Gastroesophageal sphincter (tissue), 4 donors: ENCODE measurements around the gene ENTPD3. TPM values are rescaled to one million over a fixed set of nuclear protein-coding genes. Genes with fewer than 3 reads are reported as not detected.

Experiments used
- ATAC-seq: fragments of 150-250 bp; one replicate; pipeline ENCODE4 v1.9.1; 2016; ENCODE audit warnings: mild to moderate bottlenecking, moderate library complexity
- H3K27ac ChIP-seq, 4 donors: fragments of 200-600 bp; sonication (generic) in 3 of 4; 1 replicate in 3 of 4; 2 replicates in 1 of 4; pipeline ENCODE4 v1.5.1; 2016 to 2019
- H3K27me3 ChIP-seq: fragments of 200-600 bp; sonication (generic); one replicate; pipeline ENCODE4 v1.5.1; 2019
- H3K36me3 ChIP-seq, 2 donors: fragments of 200-600 bp; sonication (generic); one replicate each; pipeline ENCODE4 v1.5.1; 2019; ENCODE audit warnings: control low read depth in 1 of 2
- H3K4me1 ChIP-seq, 3 donors: fragments of 200-600 bp; sonication (generic); 1 replicate in 2 of 3; 2 replicates in 1 of 3; pipeline ENCODE4 v1.5.1; 2016 to 2019; ENCODE audit warnings: control low read depth in 2 of 3
- H3K4me3 ChIP-seq, 2 donors: fragments of 200-600 bp; sonication (generic); one replicate each; pipeline ENCODE4 v1.5.1; 2019; ENCODE audit warnings: mild to moderate bottlenecking in 1 of 2, moderate library complexity in 1 of 2
- H3K9me3 ChIP-seq, 3 donors: fragments of 200-600 bp; sonication (generic); one replicate each; pipeline ENCODE4 v1.5.1; 2017 to 2019; ENCODE audit warnings: control low read depth in 2 of 3
- EP300 ChIP-seq: sonication (generic); formaldehyde crosslinking; IDR thresholded peaks from one replicate; pipeline ENCODE4 v1.6.1; 2017; ENCODE audit warnings: antibody characterized with exemption, mild to moderate bottlenecking
- POLR2A ChIP-seq, 2 donors: fragments of 450-650 bp; IDR thresholded peaks; one replicate each; pipeline ENCODE4 v1.6.1; 2017; ENCODE audit warnings: antibody characterized with exemption in 2 of 2, mild to moderate bottlenecking in 2 of 2, moderate library complexity in 1 of 2
- POLR2AphosphoS5 ChIP-seq: sonication (generic); formaldehyde crosslinking; IDR thresholded peaks from one replicate; pipeline ENCODE4 v1.6.1; 2017; ENCODE audit warnings: antibody characterized with exemption
- WGBS, 2 donors: methylation state at CpG; one replicate each; pipeline ENCODE4 v1.1.5; 2018; ENCODE audit warnings: low coverage in 1 of 2; 5-methylcytosine and 5-hydroxymethylcytosine counted together
- total RNA-seq, 4 donors: library from RNA; depleted of rRNA; stranded (reverse); fragments of >200 nt; gene quantifications; one replicate each; pipeline ENCODE4 v1.1.0, GENCODE V29; 2016
- TF ChIP-seq, protein P1 (sequence below), 4 experiments: fragments of 200-600 bp in 2 of 4; fragments of 450-650 bp in 2 of 4; sonication (generic) in 1 of 4; IDR thresholded peaks; one replicate each; pipeline ENCODE4 v1.5.1; 2017 to 2019; ENCODE audit warnings: antibody characterized with exemption in 4 of 4, mild to moderate bottlenecking in 2 of 4, moderate library complexity in 2 of 4

Gene ENTPD3
- total RNA-seq, 4 donors from 2014 or later, result 0.58 to 3.3 (median 1.9) TPM; not detected in 1

DNA sequence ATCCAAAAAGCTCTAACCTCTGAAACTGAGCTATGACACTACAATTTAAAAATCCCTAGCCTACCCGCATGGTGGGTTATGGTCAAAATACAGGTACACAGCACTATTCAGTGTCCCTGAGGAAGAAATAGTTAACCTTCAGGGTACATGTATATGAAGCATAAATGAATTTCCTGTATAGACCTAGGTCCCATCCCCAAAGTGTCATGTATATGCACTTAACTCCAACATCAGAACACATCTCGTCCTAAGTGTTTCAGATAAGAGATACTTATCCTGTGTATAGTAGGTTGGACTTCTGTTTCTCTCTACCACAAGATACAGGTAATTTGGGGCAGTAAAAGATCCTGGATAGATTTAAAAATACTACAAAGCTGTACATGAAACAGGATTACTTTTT is 76.6 kb downstream of the ENTPD3 start:
- Histone ChIP-seq H3K4me3 (no peak overlapping the region), H3K4me1 (peaks cover 0 to 25% (median 9%) of the 10 kb centered on the region in 3 donors), H3K9me3 (no peaks in the 10 kb centered on the region), H3K36me3 (peaks cover 3 to 83% of the 10 kb centered on the region in 2 donors), H3K27me3 (no peaks in the 10 kb centered on the region), H3K27ac (no peak overlapping the region)
- no peak for ATAC-seq
- TF ChIP-seq EP300 (no peak), POLR2AphosphoS5 (no peak), POLR2A (IDR thresholded peaks at IDR 0.05) (no peak)
- TF ChIP-seq, protein P1, sequence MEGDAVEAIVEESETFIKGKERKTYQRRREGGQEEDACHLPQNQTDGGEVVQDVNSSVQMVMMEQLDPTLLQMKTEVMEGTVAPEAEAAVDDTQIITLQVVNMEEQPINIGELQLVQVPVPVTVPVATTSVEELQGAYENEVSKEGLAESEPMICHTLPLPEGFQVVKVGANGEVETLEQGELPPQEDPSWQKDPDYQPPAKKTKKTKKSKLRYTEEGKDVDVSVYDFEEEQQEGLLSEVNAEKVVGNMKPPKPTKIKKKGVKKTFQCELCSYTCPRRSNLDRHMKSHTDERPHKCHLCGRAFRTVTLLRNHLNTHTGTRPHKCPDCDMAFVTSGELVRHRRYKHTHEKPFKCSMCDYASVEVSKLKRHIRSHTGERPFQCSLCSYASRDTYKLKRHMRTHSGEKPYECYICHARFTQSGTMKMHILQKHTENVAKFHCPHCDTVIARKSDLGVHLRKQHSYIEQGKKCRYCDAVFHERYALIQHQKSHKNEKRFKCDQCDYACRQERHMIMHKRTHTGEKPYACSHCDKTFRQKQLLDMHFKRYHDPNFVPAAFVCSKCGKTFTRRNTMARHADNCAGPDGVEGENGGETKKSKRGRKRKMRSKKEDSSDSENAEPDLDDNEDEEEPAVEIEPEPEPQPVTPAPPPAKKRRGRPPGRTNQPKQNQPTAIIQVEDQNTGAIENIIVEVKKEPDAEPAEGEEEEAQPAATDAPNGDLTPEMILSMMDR (IDR thresholded peaks at IDR 0.05), result no peak
- 78 to 91% methylated on average over 2 of the region's 2 CpGs for WGBS, 2 donors

DNA sequence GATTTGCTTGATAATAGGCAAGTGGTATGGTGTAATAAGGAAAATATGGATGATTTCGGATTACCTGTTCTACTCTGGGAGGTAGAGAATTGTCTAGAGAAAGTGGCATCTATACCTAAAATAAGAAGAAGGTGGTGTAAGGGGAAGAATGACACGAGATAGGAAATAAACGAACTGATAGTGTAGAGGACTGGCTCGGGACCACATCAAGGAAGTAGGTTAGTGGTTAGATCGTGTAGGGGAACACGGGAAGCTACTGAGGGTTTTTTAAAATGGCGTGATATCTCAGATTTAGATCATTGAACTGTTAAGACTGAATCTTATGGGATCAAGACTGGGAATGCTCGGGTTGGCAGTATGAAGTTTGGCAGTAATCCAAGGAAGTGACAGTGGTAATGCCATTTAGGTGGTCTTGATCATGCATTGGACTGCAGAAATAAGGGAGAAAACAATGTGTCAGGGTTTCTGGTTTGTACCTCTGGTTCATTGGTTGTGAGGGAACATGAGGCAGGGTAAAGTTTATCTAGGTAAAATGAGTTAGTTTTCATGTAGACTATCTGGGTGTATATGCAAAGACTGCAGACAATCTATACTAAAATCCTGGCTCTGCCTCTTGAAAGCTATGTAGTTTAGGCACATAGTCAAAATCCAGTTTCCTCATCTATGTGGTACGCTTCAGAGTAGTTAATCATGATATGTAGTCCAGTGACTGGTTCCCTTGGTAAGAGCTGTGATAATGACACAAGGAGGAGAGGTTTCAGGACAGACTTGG is 77.5 kb downstream of the ENTPD3 start:
- WGBS, 2 donors, result 75 to 84% methylated on average over 7 of the region's 9 CpGs
- no peak overlapping the region for H3K4me3 ChIP-seq
- peaks cover 0 to 15% (median 0%) of the 10 kb centered on the region in 3 donors for H3K4me1 ChIP-seq
- ATAC-seq, result no peak
- H3K36me3 ChIP-seq, result peaks cover 3 to 73% of the 10 kb centered on the region in 2 donors
- H3K27me3 ChIP-seq, result no peaks in the 10 kb centered on the region
- H3K9me3 ChIP-seq, result no peaks in the 10 kb centered on the region
- TF ChIP-seq POLR2A (IDR thresholded peaks at IDR 0.05), result no peak
- no peak for TF ChIP-seq POLR2AphosphoS5
- TF ChIP-seq EP300, result no peak
- TF ChIP-seq, protein P1 (IDR thresholded peaks at IDR 0.05), result no peak
- no peak overlapping the region for H3K27ac ChIP-seq

DNA sequence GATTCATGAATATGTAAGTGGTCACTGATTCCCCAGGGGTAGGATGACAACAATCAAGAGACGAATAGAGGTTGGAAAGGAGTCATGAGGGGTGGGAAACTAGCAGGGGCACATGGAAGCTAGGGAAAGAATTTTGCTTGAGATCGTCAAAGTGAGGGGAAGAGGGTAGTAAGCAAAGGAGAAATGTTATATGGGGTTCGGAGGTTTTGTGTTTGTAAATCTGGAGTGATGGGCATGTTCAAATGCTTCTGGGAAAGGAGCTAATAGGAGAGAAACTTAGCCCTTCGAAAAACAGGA is 78.1 kb downstream of the ENTPD3 start:
- Histone ChIP-seq H3K27ac (no peak overlapping the region), H3K4me1 (peaks cover 0 to 10% (median 0%) of the 10 kb centered on the region in 3 donors), H3K27me3 (no peaks in the 10 kb centered on the region), H3K36me3 (peaks cover 3 to 68% of the 10 kb centered on the region in 2 donors), H3K4me3 (no peak overlapping the region), H3K9me3 (no peaks in the 10 kb centered on the region)
- TF ChIP-seq EP300, result no peak
- TF ChIP-seq POLR2AphosphoS5, result no peak
- TF ChIP-seq POLR2A (IDR thresholded peaks at IDR 0.05), result no peak
- TF ChIP-seq, protein P1 (IDR thresholded peaks at IDR 0.05), result no peak
- no peak for ATAC-seq
- 63 to 71% methylated on average over 4 of the region's 4 CpGs for WGBS, 2 donors

DNA sequence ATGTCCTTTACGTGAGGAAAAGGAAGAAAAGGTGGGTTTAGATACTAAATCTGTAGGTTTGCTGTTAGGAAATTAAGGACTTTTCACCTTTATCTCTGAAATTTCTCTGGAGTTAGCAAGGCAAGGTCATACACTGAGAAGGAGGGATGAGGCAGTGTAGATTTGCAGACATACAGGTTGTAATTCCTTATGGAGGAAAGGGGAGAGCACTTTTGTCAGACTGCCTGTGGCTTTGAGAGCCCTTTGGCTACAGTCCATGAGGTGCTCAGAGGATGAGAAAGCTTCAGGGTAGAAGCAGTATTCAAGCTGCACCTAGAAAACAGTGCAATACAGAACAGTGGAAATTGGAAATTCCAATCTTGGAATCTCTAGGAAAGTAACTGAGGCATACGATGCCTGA is 78.5 kb downstream of the ENTPD3 start:
- peaks cover 3 to 64% of the 10 kb centered on the region in 2 donors for H3K36me3 ChIP-seq
- TF ChIP-seq POLR2AphosphoS5 (no peak), EP300 (no peak), POLR2A (IDR thresholded peaks at IDR 0.05) (no peak)
- TF ChIP-seq, protein P1 (IDR thresholded peaks at IDR 0.05), result no peak
- no peak overlapping the region for H3K4me3 ChIP-seq
- no peak for ATAC-seq
- no peak overlapping the region for H3K27ac ChIP-seq
- H3K4me1 ChIP-seq, result peaks cover 0 to 6% (median 0%) of the 10 kb centered on the region in 3 donors
- H3K27me3 ChIP-seq, result no peaks in the 10 kb centered on the region
- WGBS, 2 donors, result 67 to 76% methylated on average over 2 of the region's 2 CpGs
- H3K9me3 ChIP-seq, result no peaks in the 10 kb centered on the region

DNA sequence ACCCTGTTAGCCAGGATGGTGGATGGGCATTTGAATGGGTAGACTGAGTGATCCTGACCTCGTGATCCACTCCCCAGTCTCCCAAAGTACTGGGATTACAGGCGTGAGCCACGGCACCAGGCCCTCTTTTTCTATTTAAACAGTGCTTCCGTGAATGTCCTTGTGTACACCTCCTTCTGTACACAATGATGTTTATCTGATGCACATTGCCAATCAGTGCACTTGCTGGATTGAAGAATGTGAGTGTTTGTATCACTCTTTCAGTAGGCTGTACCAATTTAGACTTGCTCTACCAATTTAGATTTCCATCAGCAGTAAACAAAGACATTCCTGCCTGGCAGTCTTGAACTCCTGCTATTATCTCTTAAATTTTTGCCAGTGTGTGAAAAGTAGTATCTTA is 81.0 kb downstream of the ENTPD3 start:
- no peaks in the 10 kb centered on the region for H3K4me1 ChIP-seq
- WGBS, 2 donors, result 88 to 100% methylated on average over 1 to 3 of the region's 4 CpGs
- ATAC-seq, result no peak

More for the DNA sequence above, 81.0 kb downstream of the ENTPD3 start:
- Histone ChIP-seq H3K36me3 (peaks cover 0 to 38% of the 10 kb centered on the region in 2 donors), H3K27ac (no peak overlapping the region), H3K4me3 (no peak overlapping the region), H3K27me3 (no peaks in the 10 kb centered on the region), H3K9me3 (no peaks in the 10 kb centered on the region)
- no peak for TF ChIP-seq POLR2AphosphoS5
- TF ChIP-seq POLR2A (IDR thresholded peaks at IDR 0.05), result no peak
- no peak for TF ChIP-seq EP300
- TF ChIP-seq, protein P1 (IDR thresholded peaks at IDR 0.05), result no peak
